Measurements from ENCODE around the gene DHX34. TPM values are rescaled to one million over a fixed set of nuclear protein-coding genes. Genes with fewer than 3 reads are reported as not detected.
"Not testable (repeated sequence)": the region's sequence is repeated elsewhere in the genome, so short reads cannot be mapped to it uniquely, and the experiment has no call there.

DHX34 gene
- total and polyA plus RNA-seq, 2 donors (not counting 1 experiment from before 2014, with no cell fraction given), result 2.6 to 8.3 TPM

GRCh38 chr19:47386582-47386981 is 37.5 kb downstream of the DHX34 start:
- not testable (repeated sequence) for H3K9ac ChIP-seq (ENCODE audit: insufficient read depth, low read length); H3K4me1 ChIP-seq (ENCODE audit: control insufficient read depth, extremely low read depth, insufficient read depth, low read length)

GRCh38 chr19:47387623-47388022 is 38.5 kb downstream of the DHX34 start:
- not testable (repeated sequence) for H3K4me3 ChIP-seq (replicated peaks in 1 of 4; ENCODE audit: control extremely low read depth in 1 of 4, insufficient read depth in 1 of 4, low read depth in 3 of 4, low read length in 4 of 4); H3K36me3 ChIP-seq (ENCODE audit: control insufficient read depth, insufficient read depth, low read length); H3K9me3 ChIP-seq (ENCODE audit: control insufficient read depth, insufficient read depth, low read depth, low read length); H2AFZ ChIP-seq (ENCODE audit: low read length); H3K27ac ChIP-seq (ENCODE audit: insufficient read depth, low read length); H3K79me2 ChIP-seq (ENCODE audit: control insufficient read depth, insufficient read depth, low read length); DNase-seq (ENCODE audit: low read depth in 2 of 2); H3K4me1 ChIP-seq (ENCODE audit: control insufficient read depth, extremely low read depth, insufficient read depth, low read length); H3K27me3 ChIP-seq (ENCODE audit: control insufficient read depth, insufficient read depth, low read length); H4K20me1 ChIP-seq (ENCODE audit: control insufficient read depth, extremely low read depth, insufficient read depth, low read length); H3K9ac ChIP-seq (ENCODE audit: insufficient read depth, low read length); H3K4me2 ChIP-seq (ENCODE audit: extremely low read depth, insufficient read depth, low read length)

More at GRCh38 chr19:47386582-47386981, 37.5 kb downstream of the DHX34 start:
- H4K20me1 ChIP-seq (ENCODE audit: control insufficient read depth, extremely low read depth, insufficient read depth, low read length); H2AFZ ChIP-seq (ENCODE audit: low read length); H3K79me2 ChIP-seq (ENCODE audit: control insufficient read depth, insufficient read depth, low read length); H3K9me3 ChIP-seq (ENCODE audit: control insufficient read depth, insufficient read depth, low read depth, low read length); H3K27me3 ChIP-seq (ENCODE audit: control insufficient read depth, insufficient read depth, low read length); H3K36me3 ChIP-seq (ENCODE audit: control insufficient read depth, insufficient read depth, low read length); DNase-seq (ENCODE audit: low read depth in 2 of 2); H3K4me2 ChIP-seq (ENCODE audit: extremely low read depth, insufficient read depth, low read length); H3K27ac ChIP-seq (ENCODE audit: insufficient read depth, low read length); H3K4me3 ChIP-seq (replicated peaks in 1 of 4; ENCODE audit: control extremely low read depth in 1 of 4, insufficient read depth in 1 of 4, low read depth in 3 of 4, low read length in 4 of 4): not testable (repeated sequence)

- not testable (repeated sequence) for H2AFZ ChIP-seq (ENCODE audit: low read length); H3K4me2 ChIP-seq (ENCODE audit: extremely low read depth, insufficient read depth, low read length); H3K36me3 ChIP-seq (ENCODE audit: control insufficient read depth, insufficient read depth, low read length); H3K27me3 ChIP-seq (ENCODE audit: control insufficient read depth, insufficient read depth, low read length); H3K4me3 ChIP-seq (replicated peaks in 1 of 4; ENCODE audit: control extremely low read depth in 1 of 4, insufficient read depth in 1 of 4, low read depth in 3 of 4, low read length in 4 of 4); H3K27ac ChIP-seq (ENCODE audit: insufficient read depth, low read length); H3K79me2 ChIP-seq (ENCODE audit: control insufficient read depth, insufficient read depth, low read length); H3K9ac ChIP-seq (ENCODE audit: insufficient read depth, low read length); H4K20me1 ChIP-seq (ENCODE audit: control insufficient read depth, extremely low read depth, insufficient read depth, low read length); DNase-seq (ENCODE audit: low read depth in 2 of 2); H3K9me3 ChIP-seq (ENCODE audit: control insufficient read depth, insufficient read depth, low read depth, low read length); H3K4me1 ChIP-seq (ENCODE audit: control insufficient read depth, extremely low read depth, insufficient read depth, low read length)
These were observed 39.6 kb downstream of the DHX34 start for GRCh38 chr19:47388721-47389120.

GRCh38 chr19:47389150-47389556 is 40.0 kb downstream of the DHX34 start:
- H3K36me3 ChIP-seq (ENCODE audit: control insufficient read depth, insufficient read depth, low read length), result no peaks in the 10 kb centered on the region
- TF ChIP-seq CTCF (conservative IDR thresholded peaks at IDR 0.05 in 1 of 2, IDR thresholded peaks at IDR 0.05 in 1 of 2; ENCODE audit: low read depth in 1 of 2, low read length in 2 of 2), result no peak
- TF ChIP-seq EZH2 (IDR thresholded peaks at IDR 0.05; ENCODE audit: low read length, missing control alignments), result no peak
- H3K79me2 ChIP-seq (ENCODE audit: control insufficient read depth, insufficient read depth, low read length), result no peaks in the 10 kb centered on the region
- no peak overlapping the region for H3K27ac ChIP-seq (ENCODE audit: insufficient read depth, low read length)
- DNase-seq (ENCODE audit: low read depth in 2 of 2), result no peak
- no peak overlapping the region for H3K9ac ChIP-seq (ENCODE audit: insufficient read depth, low read length)
- no peaks in the 10 kb centered on the region for H3K9me3 ChIP-seq (ENCODE audit: control insufficient read depth, insufficient read depth, low read depth, low read length)
- H4K20me1 ChIP-seq (ENCODE audit: control insufficient read depth, extremely low read depth, insufficient read depth, low read length), result no peaks in the 10 kb centered on the region
- H3K4me2 ChIP-seq (ENCODE audit: extremely low read depth, insufficient read depth, low read length), result no peak overlapping the region
- no peak overlapping the region for H3K4me3 ChIP-seq (replicated peaks in 1 of 4; ENCODE audit: control extremely low read depth in 1 of 4, insufficient read depth in 1 of 4, low read depth in 3 of 4, low read length in 4 of 4)
- H3K4me1 ChIP-seq (ENCODE audit: control insufficient read depth, extremely low read depth, insufficient read depth, low read length), result no peaks in the 10 kb centered on the region
- no peak overlapping the region for H2AFZ ChIP-seq (ENCODE audit: low read length)
- no peaks in the 10 kb centered on the region for H3K27me3 ChIP-seq (ENCODE audit: control insufficient read depth, insufficient read depth, low read length)

Measured in fibroblast of lung (primary cell).